Loucy (cell line): ENCODE data around the gene STARD13.
"Not testable (repeated sequence)": the region's sequence is repeated elsewhere in the genome, so short reads cannot be mapped to it uniquely, and the experiment has no call there.

ENCODE experiments used
- EZH2phosphoT487 ChIP-seq: fragments of 200-600 bp; IDR thresholded peaks from 2 replicates; pipeline ENCODE4 v1.6.1; 2018; ENCODE audit warnings: antibody characterized with exemption, mild to moderate bottlenecking, moderate library complexity, borderline replicate concordance
- TF ChIP-seq, protein P1 (sequence below): fragments of 200-600 bp; sonication (generic); conservative IDR thresholded peaks from 2 replicates; pipeline ENCODE4 v1.5.1; 2014; ENCODE audit warnings: mild to moderate bottlenecking, antibody characterized with exemption, low read length

DNA sequence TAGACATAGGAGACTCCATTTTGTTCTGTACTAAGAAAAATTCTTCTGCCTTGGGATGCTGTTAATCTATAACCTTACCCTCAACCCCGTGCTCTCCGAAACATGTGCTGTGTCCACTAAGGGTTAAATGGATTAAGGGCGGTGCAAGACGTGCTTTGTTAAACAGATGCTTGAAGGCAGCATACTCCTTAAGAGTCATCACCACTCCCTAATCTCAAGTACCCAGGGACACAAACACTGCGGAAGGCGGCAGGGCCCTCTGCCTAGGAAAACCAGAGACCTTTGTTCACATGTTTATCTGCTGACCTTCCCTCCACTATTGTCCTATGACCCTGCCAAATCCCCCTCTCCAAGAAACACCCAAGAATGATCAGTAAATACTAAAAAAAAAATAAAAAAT, 43.2 kb downstream of the STARD13 start:
- TF ChIP-seq, protein P1, sequence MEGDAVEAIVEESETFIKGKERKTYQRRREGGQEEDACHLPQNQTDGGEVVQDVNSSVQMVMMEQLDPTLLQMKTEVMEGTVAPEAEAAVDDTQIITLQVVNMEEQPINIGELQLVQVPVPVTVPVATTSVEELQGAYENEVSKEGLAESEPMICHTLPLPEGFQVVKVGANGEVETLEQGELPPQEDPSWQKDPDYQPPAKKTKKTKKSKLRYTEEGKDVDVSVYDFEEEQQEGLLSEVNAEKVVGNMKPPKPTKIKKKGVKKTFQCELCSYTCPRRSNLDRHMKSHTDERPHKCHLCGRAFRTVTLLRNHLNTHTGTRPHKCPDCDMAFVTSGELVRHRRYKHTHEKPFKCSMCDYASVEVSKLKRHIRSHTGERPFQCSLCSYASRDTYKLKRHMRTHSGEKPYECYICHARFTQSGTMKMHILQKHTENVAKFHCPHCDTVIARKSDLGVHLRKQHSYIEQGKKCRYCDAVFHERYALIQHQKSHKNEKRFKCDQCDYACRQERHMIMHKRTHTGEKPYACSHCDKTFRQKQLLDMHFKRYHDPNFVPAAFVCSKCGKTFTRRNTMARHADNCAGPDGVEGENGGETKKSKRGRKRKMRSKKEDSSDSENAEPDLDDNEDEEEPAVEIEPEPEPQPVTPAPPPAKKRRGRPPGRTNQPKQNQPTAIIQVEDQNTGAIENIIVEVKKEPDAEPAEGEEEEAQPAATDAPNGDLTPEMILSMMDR, result not testable (repeated sequence)
- TF ChIP-seq EZH2phosphoT487, result not testable (repeated sequence)
